Nephron progenitor cell (in vitro differentiated cells): ENCODE measurements around the gene EPX.

Experiments
- DNase-seq: peaks from one replicate; pipeline ENCODE4 v3.0.0; 2021
- H3K27ac Mint-ChIP-seq: 2 replicates; pipeline ENCODE4 v1.8.0; 2021; ENCODE audit warnings: mild to moderate bottlenecking, moderate library complexity, mixed read lengths
- H3K27me3 Mint-ChIP-seq: 2 replicates; pipeline ENCODE4 v1.8.0; 2021; ENCODE audit warnings: mild to moderate bottlenecking, low read depth, mixed read lengths; ENCODE audit not compliant: poor library complexity
- H3K36me3 Mint-ChIP-seq: 2 replicates; pipeline ENCODE4 v1.8.0; 2021; ENCODE audit warnings: low read depth, mixed read lengths
- H3K4me1 Mint-ChIP-seq: 2 replicates; pipeline ENCODE4 v1.8.0; 2021; ENCODE audit warnings: mixed read lengths
- H3K4me3 Mint-ChIP-seq: 2 replicates; pipeline ENCODE4 v1.8.0; 2021; ENCODE audit warnings: mild to moderate bottlenecking, moderate library complexity, mixed read lengths
- H3K9me3 Mint-ChIP-seq: 2 replicates; pipeline ENCODE4 v1.8.0; 2021; ENCODE audit warnings: mild to moderate bottlenecking, moderate library complexity, mixed read lengths
- CTCF ChIP-seq: fragments of 200-600 bp; sonication (generic); IDR thresholded peaks from 2 replicates; pipeline ENCODE4 v1.5.0; 2021; ENCODE audit warnings: antibody characterized with exemption

EPX gene

GRCh38 chr17:58176200-58176599 is 16.3 kb upstream of the EPX start:
- Mint-ChIP-seq H3K4me1 (no peaks in the 10 kb centered on the region), H3K4me3 (no peak overlapping the region), H3K27ac (no peak overlapping the region), H3K9me3 (no peaks in the 10 kb centered on the region), H3K27me3 (peaks cover 64% of the 10 kb centered on the region), H3K36me3 (no peaks in the 10 kb centered on the region)
- peak; percentile 24 for DNase-seq
- TF ChIP-seq CTCF, result no peak

- Mint-ChIP-seq H3K27me3 (peaks cover 47% of the 10 kb centered on the region), H3K4me3 (no peak overlapping the region), H3K27ac (no peak overlapping the region), H3K4me1 (peaks cover 9% of the 10 kb centered on the region), H3K9me3 (no peaks in the 10 kb centered on the region), H3K36me3 (no peaks in the 10 kb centered on the region)
- DNase-seq, result no peak
- TF ChIP-seq CTCF, result no peak
These were observed 10.7 kb upstream of the EPX start for GRCh38 chr17:58181796-58182195.

GRCh38 chr17:58183514-58183913 is 9.0 kb upstream of the EPX start:
- Mint-ChIP-seq H3K9me3 (no peaks in the 10 kb centered on the region), H3K4me1 (peaks cover 9% of the 10 kb centered on the region), H3K27ac (no peak overlapping the region), H3K4me3 (no peak overlapping the region), H3K36me3 (no peaks in the 10 kb centered on the region), H3K27me3 (peaks cover 52% of the 10 kb centered on the region)
- TF ChIP-seq CTCF, result no peak
- DNase-seq, result no peak

- Mint-ChIP-seq H3K36me3 (no peaks in the 10 kb centered on the region), H3K4me1 (peaks cover 9% of the 10 kb centered on the region), H3K27me3 (peaks cover 49% of the 10 kb centered on the region), H3K27ac (no peak overlapping the region), H3K4me3 (no peak overlapping the region), H3K9me3 (no peaks in the 10 kb centered on the region)
- no peak for DNase-seq
- TF ChIP-seq CTCF, result no peak
These were observed 8.1 kb upstream of the EPX start for GRCh38 chr17:58184308-58184985.

GRCh38 chr17:58184986-58185761 is 7.4 kb upstream of the EPX start:
- H3K4me1 Mint-ChIP-seq, result peaks cover 9% of the 10 kb centered on the region

More at GRCh38 chr17:58184986-58185761, 7.4 kb upstream of the EPX start:
- no peak for TF ChIP-seq CTCF
- Mint-ChIP-seq H3K9me3 (no peaks in the 10 kb centered on the region), H3K36me3 (no peaks in the 10 kb centered on the region), H3K27me3 (peaks cover 54% of the 10 kb centered on the region), H3K27ac (no peak overlapping the region), H3K4me3 (no peak overlapping the region)
- DNase-seq, result no peak
